Measurements from ENCODE around the gene ARHGAP24.
"Not testable (repeated sequence)": the region's sequence is repeated elsewhere in the genome, so short reads cannot be mapped to it uniquely, and the experiment has no call there.

Gene ARHGAP24

GRCh38 chr4:85902647-85903046, 427.7 kb downstream of the ARHGAP24 start:
- not testable (repeated sequence) for H4K5ac ChIP-seq (ENCODE audit: low read length); H2AK5ac ChIP-seq (ENCODE audit: low read length); H4K8ac ChIP-seq (ENCODE audit: low read depth, low read length); H2BK15ac ChIP-seq (replicated peaks; ENCODE audit: low read depth); H3K79me1 ChIP-seq (ENCODE audit: low read length); H3K4me3 ChIP-seq (ENCODE audit: low read length); H3K23ac ChIP-seq (ENCODE audit: low read length); H3K18ac ChIP-seq (ENCODE audit: low read length); H3K27ac ChIP-seq (ENCODE audit: low read depth, low read length); H3K56ac ChIP-seq (ENCODE audit: low read length); H2BK5ac ChIP-seq (ENCODE audit: low read length); H2BK120ac ChIP-seq (ENCODE audit: low read depth, low read length); H3K36me3 ChIP-seq (ENCODE audit: control insufficient read depth, insufficient read depth, low read length); H3K79me2 ChIP-seq (ENCODE audit: control insufficient read depth, insufficient read depth, low read length); H3K4ac ChIP-seq (ENCODE audit: low read depth, low read length); H3K4me1 ChIP-seq (ENCODE audit: control insufficient read depth, low read depth, low read length); H3K27me3 ChIP-seq (ENCODE audit: insufficient read depth, low read length, poor library complexity); H3K9ac ChIP-seq (ENCODE audit: low read length); DNase-seq; H3K4me2 ChIP-seq (ENCODE audit: low read length)
- WGBS (ENCODE audit: extremely low coverage, insufficient coverage, low lambda C conversion rate), result no CpG with 5 or more reads among the region's 11 CpGs

GRCh38 chr4:85905761-85906160, 430.8 kb downstream of the ARHGAP24 start:
- no peak overlapping the region for H3K23ac ChIP-seq (ENCODE audit: low read length)
- H2AK5ac ChIP-seq (ENCODE audit: low read length), result no peak overlapping the region
- H3K4me2 ChIP-seq (ENCODE audit: low read length), result no peak overlapping the region
- H3K79me2 ChIP-seq (ENCODE audit: control insufficient read depth, insufficient read depth, low read length), result no peaks in the 10 kb centered on the region
- H3K4ac ChIP-seq (ENCODE audit: low read depth, low read length), result no peak overlapping the region
- H3K4me1 ChIP-seq (ENCODE audit: control insufficient read depth, low read depth, low read length), result no peaks in the 10 kb centered on the region
- H3K79me1 ChIP-seq (ENCODE audit: low read length), result peaks cover 2% of the 10 kb centered on the region
- no peak overlapping the region for H3K56ac ChIP-seq (ENCODE audit: low read length)
- H2BK5ac ChIP-seq (ENCODE audit: low read length), result no peak overlapping the region
- no peak overlapping the region for H4K5ac ChIP-seq (ENCODE audit: low read length)
- no peak overlapping the region for H3K18ac ChIP-seq (ENCODE audit: low read length)
- no peaks in the 10 kb centered on the region for H3K36me3 ChIP-seq (ENCODE audit: control insufficient read depth, insufficient read depth, low read length)
- no peak overlapping the region for H3K4me3 ChIP-seq (ENCODE audit: low read length)
- no peak overlapping the region for H4K8ac ChIP-seq (ENCODE audit: low read depth, low read length)
- no peak overlapping the region for H2BK15ac ChIP-seq (replicated peaks; ENCODE audit: low read depth)
- H3K27ac ChIP-seq (ENCODE audit: low read depth, low read length), result no peak overlapping the region
- no peaks in the 10 kb centered on the region for H3K27me3 ChIP-seq (ENCODE audit: insufficient read depth, low read length, poor library complexity)
- no peak for DNase-seq
- H3K9ac ChIP-seq (ENCODE audit: low read length), result no peak overlapping the region
- WGBS (ENCODE audit: extremely low coverage, insufficient coverage, low lambda C conversion rate), result no CpG with 5 or more reads among the region's 2 CpGs
- no peak overlapping the region for H2BK120ac ChIP-seq (ENCODE audit: low read depth, low read length)

DNA sequence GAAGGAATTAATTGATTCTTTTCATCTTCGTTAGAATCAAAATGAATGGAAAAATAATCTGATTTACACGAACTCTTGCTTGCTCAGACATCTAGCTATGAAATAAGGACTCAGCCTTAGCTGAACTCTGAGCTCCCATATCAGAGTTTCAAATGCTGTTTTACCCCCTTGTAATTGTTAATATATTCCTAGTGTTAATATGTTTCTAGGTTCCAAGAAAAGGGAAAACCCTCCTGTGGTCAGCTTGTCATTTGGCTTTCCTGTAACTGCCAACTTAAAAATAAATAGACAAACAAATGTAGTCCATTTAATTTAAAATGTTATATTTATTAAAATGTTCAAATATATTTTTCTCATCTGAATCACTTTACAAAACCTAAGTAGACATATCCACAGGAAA, 432.1 kb downstream of the ARHGAP24 start:
- WGBS (ENCODE audit: extremely low coverage, insufficient coverage, low lambda C conversion rate), result no CpG with 5 or more reads among the region's 2 CpGs
- H3K23ac ChIP-seq (ENCODE audit: low read length), result no peak overlapping the region
- no peak overlapping the region for H3K9ac ChIP-seq (ENCODE audit: low read length)
- no peak overlapping the region for H3K4me2 ChIP-seq (ENCODE audit: low read length)
- peaks cover 4% of the 10 kb centered on the region for H3K79me1 ChIP-seq (ENCODE audit: low read length)
- H3K18ac ChIP-seq (ENCODE audit: low read length), result no peak overlapping the region
- H4K5ac ChIP-seq (ENCODE audit: low read length), result no peak overlapping the region
- no peak overlapping the region for H3K27ac ChIP-seq (ENCODE audit: low read depth, low read length)
- H2BK15ac ChIP-seq (replicated peaks; ENCODE audit: low read depth), result no peak overlapping the region
- no peak overlapping the region for H4K8ac ChIP-seq (ENCODE audit: low read depth, low read length)
- no peak overlapping the region for H2AK5ac ChIP-seq (ENCODE audit: low read length)
- no peaks in the 10 kb centered on the region for H3K4me1 ChIP-seq (ENCODE audit: control insufficient read depth, low read depth, low read length)
- H3K4ac ChIP-seq (ENCODE audit: low read depth, low read length), result no peak overlapping the region
- H3K27me3 ChIP-seq (ENCODE audit: insufficient read depth, low read length, poor library complexity), result no peaks in the 10 kb centered on the region
- no peak for DNase-seq
- no peak overlapping the region for H2BK120ac ChIP-seq (ENCODE audit: low read depth, low read length)
- no peak overlapping the region for H3K56ac ChIP-seq (ENCODE audit: low read length)
- no peaks in the 10 kb centered on the region for H3K79me2 ChIP-seq (ENCODE audit: control insufficient read depth, insufficient read depth, low read length)
- no peak overlapping the region for H3K4me3 ChIP-seq (ENCODE audit: low read length)
- H2BK5ac ChIP-seq (ENCODE audit: low read length), result no peak overlapping the region
- no peaks in the 10 kb centered on the region for H3K36me3 ChIP-seq (ENCODE audit: control insufficient read depth, insufficient read depth, low read length)

- Histone ChIP-seq H3K36me3 (ENCODE audit: control insufficient read depth, insufficient read depth, low read length) (no peaks in the 10 kb centered on the region), H4K8ac (ENCODE audit: low read depth, low read length) (no peak overlapping the region), H3K4me2 (ENCODE audit: low read length) (no peak overlapping the region), H3K79me2 (ENCODE audit: control insufficient read depth, insufficient read depth, low read length) (no peaks in the 10 kb centered on the region), H3K18ac (ENCODE audit: low read length) (no peak overlapping the region), H2BK15ac (replicated peaks; ENCODE audit: low read depth) (no peak overlapping the region), H3K4me3 (ENCODE audit: low read length) (no peak overlapping the region), H3K23ac (ENCODE audit: low read length) (no peak overlapping the region), H3K27ac (ENCODE audit: low read depth, low read length) (no peak overlapping the region), H2AK5ac (ENCODE audit: low read length) (no peak overlapping the region), H2BK5ac (ENCODE audit: low read length) (no peak overlapping the region), H2BK120ac (ENCODE audit: low read depth, low read length) (no peak overlapping the region), H3K4ac (ENCODE audit: low read depth, low read length) (no peak overlapping the region), H3K79me1 (ENCODE audit: low read length) (peaks cover 4% of the 10 kb centered on the region), H3K4me1 (ENCODE audit: control insufficient read depth, low read depth, low read length) (no peaks in the 10 kb centered on the region), H3K27me3 (ENCODE audit: insufficient read depth, low read length, poor library complexity) (no peaks in the 10 kb centered on the region), H3K56ac (ENCODE audit: low read length) (no peak overlapping the region), H3K9ac (ENCODE audit: low read length) (no peak overlapping the region), H4K5ac (ENCODE audit: low read length) (no peak overlapping the region)
- DNase-seq, result no peak
- WGBS (ENCODE audit: extremely low coverage, insufficient coverage, low lambda C conversion rate), result no CpG with 5 or more reads among the region's 10 CpGs
Measured at GRCh38 chr4:85909851-85910250, 434.9 kb downstream of the ARHGAP24 start.

DNA sequence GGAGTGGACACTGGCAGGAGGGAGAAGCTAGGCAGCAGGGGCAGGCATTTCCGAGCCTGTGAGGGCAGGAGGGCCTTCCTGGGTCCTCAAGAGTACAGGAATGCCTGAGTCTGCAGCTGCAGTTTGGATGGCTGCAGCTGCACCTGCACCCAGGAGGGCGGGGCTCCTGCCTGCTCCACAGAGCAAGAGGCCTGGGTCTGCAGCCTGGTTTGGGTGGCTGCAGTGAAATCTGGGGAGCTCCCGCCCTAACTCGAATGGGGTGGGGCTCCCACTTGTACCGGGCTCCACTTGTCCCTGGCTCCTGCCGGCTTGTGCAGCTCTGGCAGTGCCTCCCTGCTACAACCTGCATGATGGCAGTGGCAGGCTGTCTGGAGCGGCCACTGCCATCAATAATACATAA, 436.0 kb downstream of the ARHGAP24 start:
- H4K5ac ChIP-seq (ENCODE audit: low read length), result no peak overlapping the region
- no peaks in the 10 kb centered on the region for H3K27me3 ChIP-seq (ENCODE audit: insufficient read depth, low read length, poor library complexity)
- no peak overlapping the region for H2AK5ac ChIP-seq (ENCODE audit: low read length)
- H3K4me1 ChIP-seq (ENCODE audit: control insufficient read depth, low read depth, low read length), result no peaks in the 10 kb centered on the region
- H3K4me3 ChIP-seq (ENCODE audit: low read length), result no peak overlapping the region
- peaks cover 4% of the 10 kb centered on the region for H3K79me1 ChIP-seq (ENCODE audit: low read length)
- H4K8ac ChIP-seq (ENCODE audit: low read depth, low read length), result no peak overlapping the region
- H3K56ac ChIP-seq (ENCODE audit: low read length), result no peak overlapping the region
- no peaks in the 10 kb centered on the region for H3K36me3 ChIP-seq (ENCODE audit: control insufficient read depth, insufficient read depth, low read length)
- no peak for DNase-seq
- no peak overlapping the region for H2BK120ac ChIP-seq (ENCODE audit: low read depth, low read length)
- H3K79me2 ChIP-seq (ENCODE audit: control insufficient read depth, insufficient read depth, low read length), result no peaks in the 10 kb centered on the region
- H3K4me2 ChIP-seq (ENCODE audit: low read length), result no peak overlapping the region
- H3K9ac ChIP-seq (ENCODE audit: low read length), result no peak overlapping the region
- no CpG with 5 or more reads among the region's 7 CpGs for WGBS (ENCODE audit: extremely low coverage, insufficient coverage, low lambda C conversion rate)
- no peak overlapping the region for H2BK5ac ChIP-seq (ENCODE audit: low read length)
- no peak overlapping the region for H2BK15ac ChIP-seq (replicated peaks; ENCODE audit: low read depth)
- no peak overlapping the region for H3K18ac ChIP-seq (ENCODE audit: low read length)
- H3K4ac ChIP-seq (ENCODE audit: low read depth, low read length), result no peak overlapping the region
- no peak overlapping the region for H3K27ac ChIP-seq (ENCODE audit: low read depth, low read length)
- H3K23ac ChIP-seq (ENCODE audit: low read length), result no peak overlapping the region

DNA sequence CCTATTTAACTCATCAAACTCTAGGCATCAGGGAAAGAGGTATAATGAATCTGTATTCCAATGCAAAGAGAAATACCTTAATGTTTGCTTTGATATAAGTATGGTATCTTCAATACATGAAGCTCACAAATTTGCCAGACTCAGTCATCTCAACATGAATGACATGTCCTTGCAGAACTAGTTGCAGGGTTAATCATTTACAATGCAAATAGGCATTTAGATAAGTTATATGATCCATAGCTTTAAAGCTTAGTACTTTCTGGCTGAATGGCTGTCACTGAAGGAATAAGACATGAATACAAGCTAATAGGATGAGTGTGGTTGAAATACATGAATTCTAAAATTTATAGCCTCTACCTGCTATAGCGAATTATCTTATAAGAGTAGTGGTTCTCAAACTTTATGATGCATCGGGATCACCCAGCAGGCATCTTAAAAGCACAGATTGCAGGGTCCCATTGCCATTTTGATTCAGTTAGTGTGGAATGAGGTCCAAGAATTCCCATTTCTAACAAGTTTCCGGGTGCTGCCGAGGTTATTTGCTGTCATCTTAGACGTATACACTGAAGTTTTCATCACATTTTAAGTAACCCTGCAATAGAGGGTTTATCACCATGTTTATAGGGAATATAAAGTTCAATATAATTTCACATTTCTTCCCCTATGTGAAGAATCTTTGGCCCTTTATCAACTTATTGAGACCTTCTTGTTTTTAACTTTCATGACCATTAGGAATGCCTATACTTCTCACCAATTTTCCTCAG, 439.2 kb downstream of the ARHGAP24 start:
- H4K8ac ChIP-seq (ENCODE audit: low read depth, low read length), result no peak overlapping the region
- H3K4me2 ChIP-seq (ENCODE audit: low read length), result no peak overlapping the region
- WGBS (ENCODE audit: extremely low coverage, insufficient coverage, low lambda C conversion rate), result no CpG with 5 or more reads among the region's 5 CpGs
- H4K5ac ChIP-seq (ENCODE audit: low read length), result no peak overlapping the region
- H3K9ac ChIP-seq (ENCODE audit: low read length), result no peak overlapping the region
- no peak overlapping the region for H3K23ac ChIP-seq (ENCODE audit: low read length)
- H3K56ac ChIP-seq (ENCODE audit: low read length), result no peak overlapping the region
- no peak overlapping the region for H2AK5ac ChIP-seq (ENCODE audit: low read length)
- no peak overlapping the region for H3K4me3 ChIP-seq (ENCODE audit: low read length)
- H3K18ac ChIP-seq (ENCODE audit: low read length), result no peak overlapping the region
- no peaks in the 10 kb centered on the region for H3K27me3 ChIP-seq (ENCODE audit: insufficient read depth, low read length, poor library complexity)
- no peak for DNase-seq
- no peak overlapping the region for H2BK5ac ChIP-seq (ENCODE audit: low read length)
- H3K27ac ChIP-seq (ENCODE audit: low read depth, low read length), result no peak overlapping the region
- no peaks in the 10 kb centered on the region for H3K79me2 ChIP-seq (ENCODE audit: control insufficient read depth, insufficient read depth, low read length)
- no peaks in the 10 kb centered on the region for H3K36me3 ChIP-seq (ENCODE audit: control insufficient read depth, insufficient read depth, low read length)
- H3K4ac ChIP-seq (ENCODE audit: low read depth, low read length), result no peak overlapping the region
- H2BK15ac ChIP-seq (replicated peaks; ENCODE audit: low read depth), result no peak overlapping the region
- H3K79me1 ChIP-seq (ENCODE audit: low read length), result peaks cover 4% of the 10 kb centered on the region
- H3K4me1 ChIP-seq (ENCODE audit: control insufficient read depth, low read depth, low read length), result no peaks in the 10 kb centered on the region
- H2BK120ac ChIP-seq (ENCODE audit: low read depth, low read length), result no peak overlapping the region

Measured in mesendoderm (in vitro differentiated cells).